Subcutaneous abdominal adipose tissue (tissue), 5 donors: ENCODE results near the gene NAGA.
"Not testable (repeated sequence)": the region's sequence is repeated elsewhere in the genome, so short reads cannot be mapped to it uniquely, and the experiment has no call there.

Source experiments
- H3K27ac ChIP-seq: one replicate; pipeline ENCODE4 v1.7.0; 2013; ENCODE audit warnings: low read depth, mild to moderate bottlenecking, inconsistent platforms, low read length, moderate library complexity
- H3K27me3 ChIP-seq, 5 donors: one replicate each; pipeline ENCODE4 v1.7.0; 2013; ENCODE audit warnings: low read length in 5 of 5, inconsistent platforms in 1 of 5; ENCODE audit not compliant: control insufficient read depth in 5 of 5, insufficient read depth in 4 of 5
- H3K36me3 ChIP-seq, 5 donors: one replicate each; pipeline ENCODE4 v1.7.0; 2013; ENCODE audit warnings: low read length in 5 of 5; ENCODE audit not compliant: control insufficient read depth in 5 of 5, insufficient read depth in 5 of 5
- H3K4me1 ChIP-seq, 5 donors: one replicate each; pipeline ENCODE4 v1.7.0; 2013; ENCODE audit warnings: low read length in 5 of 5, mild to moderate bottlenecking in 3 of 5, moderate library complexity in 1 of 5; ENCODE audit not compliant: control insufficient read depth in 5 of 5, insufficient read depth in 5 of 5
- H3K4me3 ChIP-seq, 5 donors: one replicate each; pipeline ENCODE4 v1.7.0; 2013; ENCODE audit warnings: low read length in 5 of 5, low read depth in 1 of 5
- H3K9ac ChIP-seq, 5 donors: one replicate each; pipeline ENCODE4 v1.7.0; 2013; ENCODE audit warnings: low read length in 5 of 5, mild to moderate bottlenecking in 4 of 5, moderate library complexity in 3 of 5
- H3K9me3 ChIP-seq, 5 donors: one replicate each; pipeline ENCODE4 v1.7.0; 2013; ENCODE audit warnings: low read length in 5 of 5; ENCODE audit not compliant: control insufficient read depth in 5 of 5
- donor health status: healthy.
- donor health status: healthy.
- donor health status: healthy.
- donor health status: healthy.
- donor health status: healthy.

Gene NAGA

GRCh38 chr22:42076764-42077485 is 6.3 kb upstream of the NAGA start:
- H3K9me3 ChIP-seq = no peaks in the 10 kb centered on the region
- no peak overlapping the region for H3K9ac ChIP-seq
- H3K27me3 ChIP-seq = no peaks in the 10 kb centered on the region
- no peak overlapping the region for H3K27ac ChIP-seq
- H3K36me3 ChIP-seq = peaks cover 0 to 24% (median 12%) of the 10 kb centered on the region in 5 donors
- no peak overlapping the region for H3K4me3 ChIP-seq
- H3K4me1 ChIP-seq = peaks cover 9 to 54% (median 50%) of the 10 kb centered on the region in 5 donors

- H3K9me3 ChIP-seq = no peaks in the 10 kb centered on the region
- no peaks in the 10 kb centered on the region for H3K27me3 ChIP-seq
- H3K27ac ChIP-seq = peak overlapping the region; percentile 56
- H3K4me3 ChIP-seq = peak overlapping the region; percentile 69 to 83 (median 74)
- H3K4me1 ChIP-seq = peaks cover 12 to 60% (median 54%) of the 10 kb centered on the region in 5 donors
- peak overlapping the region; percentile 8 to 96 (median 89) for H3K9ac ChIP-seq
- peaks cover 0 to 19% (median 12%) of the 10 kb centered on the region in 5 donors for H3K36me3 ChIP-seq
Observed at GRCh38 chr22:42074846-42075676, 4.4 kb upstream of the NAGA start.

GRCh38 chr22:42074132-42074811 is 3.7 kb upstream of the NAGA start, which contains the start of gene PHETA2:
Gene PHETA2 (plus strand): TSS chr22:42074248. CDS start chr22:42077294, 3,046 bp downstream.
- Histone ChIP-seq H3K36me3 (peaks cover 0 to 19% (median 12%) of the 10 kb centered on the region in 5 donors), H3K27me3 (no peaks in the 10 kb centered on the region), H3K9me3 (no peaks in the 10 kb centered on the region), H3K4me3 (peak within 1 kb of the TSS; percentile 69 to 83 (median 74)), H3K4me1 (peaks cover 16 to 64% (median 58%) of the 10 kb centered on the region in 5 donors), H3K27ac (peak within 1 kb of the TSS; percentile 56), H3K9ac (peak within 1 kb of the TSS; percentile 8 to 96 (median 89))

DNA sequence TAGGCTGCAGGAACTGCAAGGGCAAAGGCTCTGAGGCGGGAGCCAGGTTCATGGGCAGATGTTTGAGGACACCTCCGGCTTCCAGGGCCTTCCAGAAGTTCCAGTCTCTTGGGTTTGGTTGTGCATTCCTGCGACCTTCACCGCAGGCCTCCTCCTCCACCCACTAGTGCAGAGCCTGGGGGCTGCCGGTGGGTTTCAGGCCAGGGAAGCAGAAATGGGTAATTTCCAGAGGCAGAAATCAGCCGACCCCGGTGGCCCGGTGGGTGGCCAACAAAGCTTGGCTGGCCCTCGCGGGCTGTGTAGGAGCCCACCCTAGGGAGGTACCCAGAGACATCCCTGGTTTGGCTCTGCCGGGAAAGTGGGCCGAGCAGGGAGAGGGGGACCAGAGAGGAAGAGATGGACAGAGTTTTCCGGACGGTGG is 3.0 kb upstream of the NAGA start:
- Histone ChIP-seq H3K9ac (peak overlapping the region in 4 of 5 donors; percentile 84 to 96 (median 90)), H3K27ac (peak overlapping the region; percentile 56), H3K9me3 (no peaks in the 10 kb centered on the region), H3K4me3 (peak overlapping the region; percentile 17 to 83 (median 74)), H3K27me3 (no peaks in the 10 kb centered on the region), H3K4me1 (peaks cover 12 to 57% (median 53%) of the 10 kb centered on the region in 5 donors), H3K36me3 (peaks cover 0 to 19% (median 12%) of the 10 kb centered on the region in 5 donors)

DNA sequence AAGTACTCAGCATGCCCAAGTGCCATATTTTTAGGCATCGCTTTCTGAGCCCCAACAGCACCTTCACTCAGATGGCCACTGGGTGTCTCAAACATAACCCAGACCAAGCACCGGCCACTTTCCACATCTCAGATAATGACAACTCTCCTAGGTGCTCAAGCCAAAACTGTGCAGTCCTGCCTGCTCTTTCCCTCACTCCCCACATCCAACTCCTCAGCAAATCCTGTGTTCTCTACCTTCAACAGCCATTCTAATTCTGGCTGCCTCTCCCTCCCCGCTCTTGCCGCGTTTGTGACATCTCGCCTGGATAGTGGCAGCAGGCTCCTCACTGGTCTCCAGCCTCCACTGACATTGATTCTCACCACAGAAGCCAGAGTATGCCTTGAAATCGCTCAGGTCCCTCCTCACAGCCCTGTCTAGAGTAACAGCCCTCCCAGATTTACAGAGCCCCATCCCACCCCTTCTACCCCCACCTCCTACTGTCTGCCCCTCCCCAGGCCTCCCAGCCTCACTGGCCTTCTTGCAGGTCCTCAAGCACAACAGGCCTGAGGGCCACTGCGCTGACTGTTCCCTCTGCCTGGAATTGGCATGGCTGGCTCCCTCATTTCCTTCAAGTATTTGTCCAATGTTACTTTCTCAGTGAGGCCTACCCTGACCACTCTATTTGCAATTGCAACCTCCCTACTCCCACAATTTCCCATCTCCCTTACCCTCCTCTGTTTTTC is 2.2 kb upstream of the NAGA start:
- H3K9me3 ChIP-seq = no peaks in the 10 kb centered on the region
- H3K4me1 ChIP-seq = peaks cover 9 to 49% (median 44%) of the 10 kb centered on the region in 5 donors
- no peak overlapping the region for H3K4me3 ChIP-seq
- H3K27me3 ChIP-seq = no peaks in the 10 kb centered on the region
- H3K9ac ChIP-seq = no peak overlapping the region
- peaks cover 0 to 25% (median 12%) of the 10 kb centered on the region in 5 donors for H3K36me3 ChIP-seq
- no peak overlapping the region for H3K27ac ChIP-seq

DNA sequence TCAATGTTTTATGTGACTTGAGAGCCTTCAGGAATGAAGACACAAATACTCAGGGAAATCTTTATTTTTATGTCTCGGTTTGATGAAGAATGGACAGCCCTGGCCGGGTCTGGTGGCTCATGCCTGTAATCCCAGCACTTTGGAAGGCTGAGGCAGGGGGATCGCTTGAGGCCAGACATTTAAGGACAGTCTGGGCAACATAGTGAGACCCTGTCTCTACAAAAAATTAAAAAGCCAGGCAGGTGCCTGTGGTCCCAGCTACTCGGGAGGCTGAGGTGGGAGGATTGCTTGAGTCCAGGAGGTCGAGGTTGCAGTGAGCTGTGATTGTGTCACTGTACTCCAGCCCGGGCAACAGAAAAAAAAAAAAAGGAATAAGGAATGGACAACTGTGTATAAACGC is 896 bp upstream of the NAGA start:
- peaks cover 9 to 46% (median 42%) of the 10 kb centered on the region in 5 donors for H3K4me1 ChIP-seq
- not testable (repeated sequence) for H3K9me3 ChIP-seq, H3K27me3 ChIP-seq
- H3K27ac ChIP-seq = peak overlapping the region; percentile 69
- peak overlapping the region in 4 of 5 donors; percentile 65 to 83 (median 78) for H3K4me3 ChIP-seq
- peak overlapping the region; percentile 72 to 84 (median 80) for H3K9ac ChIP-seq
- H3K36me3 ChIP-seq = peaks cover 0 to 25% (median 20%) of the 10 kb centered on the region in 5 donors

DNA sequence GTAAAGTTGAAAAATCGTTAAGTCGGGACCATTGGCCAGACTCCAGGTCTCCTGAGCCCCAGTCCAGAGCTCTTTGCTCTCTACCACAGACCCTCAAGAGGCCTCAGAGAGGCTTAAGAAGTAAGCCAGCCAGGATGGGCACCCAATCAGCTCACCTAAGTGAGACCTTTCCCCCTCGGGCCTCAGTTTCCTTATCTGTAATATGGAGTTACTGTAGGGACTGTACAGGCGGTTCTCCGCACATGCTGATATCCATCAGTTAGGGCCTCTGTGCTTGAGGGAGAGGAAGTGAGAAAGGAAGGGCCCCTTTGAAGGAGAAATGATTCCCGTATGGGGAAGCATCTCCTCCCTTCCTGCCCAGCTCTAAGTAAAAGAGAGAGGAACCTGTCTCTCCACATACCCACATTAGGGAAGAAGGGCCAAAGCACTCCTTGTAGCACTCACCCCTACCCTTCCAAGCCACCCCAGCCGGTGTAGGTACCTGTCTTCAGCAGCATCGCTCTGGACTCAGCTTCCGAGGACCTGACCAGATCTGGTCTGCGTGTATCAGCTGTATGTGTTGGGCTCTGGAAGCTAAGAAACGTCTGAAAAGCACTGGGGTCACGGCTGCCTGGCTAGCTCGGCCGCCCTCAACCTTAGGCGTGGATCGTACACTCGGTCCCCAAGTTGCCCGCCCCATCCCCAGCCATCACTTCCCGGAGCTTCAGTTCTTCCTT is 653 bp downstream of the NAGA start:
- Histone ChIP-seq H3K9ac (peak overlapping the region; percentile 68 to 89 (median 80)), H3K4me1 (peaks cover 7 to 38% (median 35%) of the 10 kb centered on the region in 5 donors), H3K4me3 (peak overlapping the region; percentile 77 to 88 (median 81)), H3K9me3 (no peaks in the 10 kb centered on the region), H3K27me3 (no peaks in the 10 kb centered on the region), H3K36me3 (peaks cover 0 to 35% (median 33%) of the 10 kb centered on the region in 5 donors), H3K27ac (peak overlapping the region; percentile 69)

- no peaks in the 10 kb centered on the region for H3K9me3 ChIP-seq
- H3K36me3 ChIP-seq = peaks cover 0 to 38% (median 36%) of the 10 kb centered on the region in 5 donors
- no peaks in the 10 kb centered on the region for H3K27me3 ChIP-seq
- no peak overlapping the region for H3K4me3 ChIP-seq
- H3K9ac ChIP-seq = no peak overlapping the region
- no peak overlapping the region for H3K27ac ChIP-seq
- peaks cover 7 to 21% (median 19%) of the 10 kb centered on the region in 5 donors for H3K4me1 ChIP-seq
Observed at GRCh38 chr22:42068291-42068690, 2.3 kb downstream of the NAGA start.
